WTC11 (cell line): ENCODE results near the gene HOXD8. TPM values are rescaled to one million over a fixed set of nuclear protein-coding genes. Genes with fewer than 3 reads are reported as not detected.

ENCODE experiments used
- ATAC-seq: fragments of 200-7000 bp; cut with Tn5 transposase; 2 replicates; pipeline ENCODE4 v1.10.0; 2021; ENCODE audit warnings: mild to moderate bottlenecking, moderate library complexity
- CTCF ChIA-PET: fragments of 300-600 bp; sonication (Branson Sonifier 250); formaldehyde crosslinking; loops from one replicate; lab custom pipeline; 2021; ENCODE audit warnings: antibody characterized with exemption; lab: Charles Lee
- POLR2A ChIA-PET: fragments of 350-600 bp; sonication (Branson Sonifier 250); formaldehyde crosslinking; loops from one replicate; lab custom pipeline; 2021; ENCODE audit warnings: antibody characterized with exemption; lab: Charles Lee
- DNase-seq: peaks from one replicate; pipeline ENCODE4 v3.0.0; 2021; ENCODE audit warnings: low spot score
- H3K27ac Mint-ChIP-seq: 2 replicates; pipeline ENCODE4 v1.8.0; 2021; ENCODE audit warnings: mixed read lengths
- H3K27me3 Mint-ChIP-seq: 2 replicates; pipeline ENCODE4 v1.8.0; 2021; ENCODE audit warnings: low read depth, mild to moderate bottlenecking, moderate library complexity, mixed read lengths
- H3K36me3 Mint-ChIP-seq: 2 replicates; pipeline ENCODE4 v1.8.0; 2021; ENCODE audit warnings: mixed read lengths
- H3K4me1 Mint-ChIP-seq: 2 replicates; pipeline ENCODE4 v1.8.0; 2022; ENCODE audit warnings: mixed read lengths
- H3K4me3 Mint-ChIP-seq: 2 replicates; pipeline ENCODE4 v1.8.0; 2021; ENCODE audit warnings: mild to moderate bottlenecking, moderate library complexity, mixed read lengths
- H3K9me3 Mint-ChIP-seq: 2 replicates; pipeline ENCODE4 v1.8.0; 2021; ENCODE audit warnings: mixed read lengths
- AR ChIP-seq: fragments of 250-450 bp; sonication (Bioruptor Pico); IDR thresholded peaks from 2 replicates; pipeline ENCODE4 v1.9.0; 2021; ENCODE audit warnings: mild to moderate bottlenecking
- ATF1 ChIP-seq: sonication (generic); formaldehyde crosslinking; IDR thresholded peaks from 2 replicates; pipeline ENCODE4 v1.8.1; 2023; ENCODE audit warnings: mild to moderate bottlenecking, moderate library complexity, missing genetic modification reagents
- ATF2 ChIP-seq: sonication (generic); formaldehyde crosslinking; IDR thresholded peaks from 2 replicates; pipeline ENCODE4 v1.8.1; 2022; ENCODE audit warnings: low read depth, missing genetic modification reagents, borderline replicate concordance
- CREM ChIP-seq: sonication (generic); formaldehyde crosslinking; IDR thresholded peaks from 2 replicates; pipeline ENCODE4 v1.8.1; 2022; ENCODE audit warnings: mild to moderate bottlenecking, missing genetic modification reagents, moderate library complexity
- EMX1 ChIP-seq: fragments of 250-450 bp; sonication (Bioruptor Pico); IDR thresholded peaks from 2 replicates; pipeline ENCODE4 v1.8.0; 2021; ENCODE audit warnings: mild to moderate bottlenecking
- ESRRA ChIP-seq: sonication (generic); formaldehyde crosslinking; IDR thresholded peaks from 2 replicates; pipeline ENCODE4 v1.8.1; 2022; ENCODE audit warnings: mild to moderate bottlenecking, missing genetic modification reagents, borderline replicate concordance
- HMGXB4 ChIP-seq: sonication (generic); formaldehyde crosslinking; IDR thresholded peaks from 2 replicates; pipeline ENCODE4 v1.8.1; 2023; ENCODE audit warnings: mild to moderate bottlenecking, moderate library complexity, missing genetic modification reagents
- IRF1 ChIP-seq: sonication (generic); formaldehyde crosslinking; IDR thresholded peaks from 2 replicates; pipeline ENCODE4 v1.8.0; 2023; ENCODE audit warnings: missing genetic modification reagents
- IRF2 ChIP-seq: sonication (generic); formaldehyde crosslinking; IDR thresholded peaks from 2 replicates; pipeline ENCODE4 v1.8.0; 2022; ENCODE audit warnings: low read depth, missing genetic modification reagents, borderline replicate concordance
- MLX ChIP-seq: sonication (generic); formaldehyde crosslinking; IDR thresholded peaks from 2 replicates; pipeline ENCODE4 v1.8.1; 2023; ENCODE audit warnings: mild to moderate bottlenecking, missing genetic modification reagents, moderate library complexity
- NFATC4 ChIP-seq: fragments of 250-450 bp; sonication (Bioruptor Pico); IDR thresholded peaks from 2 replicates; pipeline ENCODE4 v1.9.0; 2021; ENCODE audit warnings: mild to moderate bottlenecking
- NR1H2 ChIP-seq: sonication (generic); formaldehyde crosslinking; IDR thresholded peaks from 2 replicates; pipeline ENCODE4 v1.9.0; 2021; ENCODE audit warnings: mild to moderate bottlenecking, moderate library complexity, missing genetic modification reagents
- SP1 ChIP-seq: sonication (generic); formaldehyde crosslinking; conservative IDR thresholded peaks from 2 replicates; pipeline ENCODE4 v1.8.1; 2022; ENCODE audit warnings: missing genetic modification reagents
- TEAD4 ChIP-seq: sonication (generic); formaldehyde crosslinking; IDR thresholded peaks from 2 replicates; pipeline ENCODE4 v1.8.0; 2022; ENCODE audit warnings: mild to moderate bottlenecking, missing genetic modification reagents
- ZMAT4 ChIP-seq: fragments of 250-450 bp; sonication (Bioruptor Pico); IDR thresholded peaks from 2 replicates; pipeline ENCODE4 v1.9.0; 2021; ENCODE audit warnings: mild to moderate bottlenecking
- ZNF232 ChIP-seq: sonication (generic); formaldehyde crosslinking; IDR thresholded peaks from 2 replicates; pipeline ENCODE4 v1.8.0; 2022; ENCODE audit warnings: mild to moderate bottlenecking, missing genetic modification reagents
- ZNF281 ChIP-seq: sonication (generic); formaldehyde crosslinking; IDR thresholded peaks from 2 replicates; pipeline ENCODE4 v1.8.0; 2023; ENCODE audit warnings: mild to moderate bottlenecking, missing genetic modification reagents
- ZNF671 ChIP-seq: fragments of 250-450 bp; sonication (Bioruptor Pico); IDR thresholded peaks from 2 replicates; pipeline ENCODE4 v1.8.0; 2021; ENCODE audit warnings: mild to moderate bottlenecking
- ZSCAN18 ChIP-seq: fragments of 250-450 bp; sonication (Bioruptor Pico); IDR thresholded peaks from 2 replicates; pipeline ENCODE4 v2.1.2; 2022; ENCODE audit warnings: mild to moderate bottlenecking, moderate library complexity
- total RNA-seq: library from RNA; stranded (reverse); gene quantifications from 3 replicates; pipeline ENCODE4 v1.2.3, GENCODE V29; 2021

The HOXD8 gene
- total RNA-seq, 1 experiment from 2014 or later, result not detected

- ChIA-PET CTCF (interaction anchor here (0.9 to 2.4 kb wide), 4 partner anchors 9 to 22 kb away, joined by 3 to 27 read pairs (median 4); no protein-coding TSS in a partner anchor), POLR2A (no interaction called here)
- Mint-ChIP-seq H3K4me1 (peaks cover 46% of the 10 kb centered on the region), H3K9me3 (no peaks in the 10 kb centered on the region), H3K36me3 (peaks cover 9% of the 10 kb centered on the region), H3K27ac (no peak overlapping the region), H3K4me3 (no peak overlapping the region), H3K27me3 (peaks cover 97% of the 10 kb centered on the region)
- ATAC-seq (no peak), DNase-seq (no peak)
- TF ChIP-seq ATF1 (CRISPR knock-in tag), result no peak
- no peak for TF ChIP-seq SP1 (CRISPR knock-in tag)
- TF ChIP-seq ZMAT4 (CRISPR knock-in tag), result no peak
- no peak for TF ChIP-seq IRF2 (CRISPR knock-in tag)
- no peak for TF ChIP-seq ZNF671 (CRISPR knock-in tag)
- TF ChIP-seq TEAD4 (CRISPR knock-in tag), result no peak
- no peak for TF ChIP-seq EMX1 (CRISPR knock-in tag)
- TF ChIP-seq ESRRA (CRISPR knock-in tag), result no peak
- no peak for TF ChIP-seq NFATC4 (CRISPR knock-in tag)
- no peak for TF ChIP-seq IRF1 (CRISPR knock-in tag)
- no peak for TF ChIP-seq CREM (CRISPR knock-in tag)
- no peak for TF ChIP-seq ZNF281
- TF ChIP-seq MLX, result no peak
- no peak for TF ChIP-seq HMGXB4 (CRISPR knock-in tag)
- TF ChIP-seq ATF2 (CRISPR knock-in tag), result no peak
- no peak for TF ChIP-seq ZNF232
- no peak for TF ChIP-seq AR (CRISPR knock-in tag)
- TF ChIP-seq NR1H2 (CRISPR knock-in tag), result no peak
- no peak for TF ChIP-seq ZSCAN18 (CRISPR knock-in tag)
Observed at GRCh38 chr2:176088937-176089842, 40.3 kb upstream of the HOXD8 start.
